NK-92 treated with Interleukin-12 subunit alpha and Interleukin-12 subunit beta, amount 100 ng/mL, for 24 hours (cell line): ENCODE data around the gene CYTH4.

ENCODE experiments used
- DNase-seq: peaks from one replicate; lab custom pipeline; 2025; lab: John Stamatoyannopoulos, UW

Gene CYTH4

DNA sequence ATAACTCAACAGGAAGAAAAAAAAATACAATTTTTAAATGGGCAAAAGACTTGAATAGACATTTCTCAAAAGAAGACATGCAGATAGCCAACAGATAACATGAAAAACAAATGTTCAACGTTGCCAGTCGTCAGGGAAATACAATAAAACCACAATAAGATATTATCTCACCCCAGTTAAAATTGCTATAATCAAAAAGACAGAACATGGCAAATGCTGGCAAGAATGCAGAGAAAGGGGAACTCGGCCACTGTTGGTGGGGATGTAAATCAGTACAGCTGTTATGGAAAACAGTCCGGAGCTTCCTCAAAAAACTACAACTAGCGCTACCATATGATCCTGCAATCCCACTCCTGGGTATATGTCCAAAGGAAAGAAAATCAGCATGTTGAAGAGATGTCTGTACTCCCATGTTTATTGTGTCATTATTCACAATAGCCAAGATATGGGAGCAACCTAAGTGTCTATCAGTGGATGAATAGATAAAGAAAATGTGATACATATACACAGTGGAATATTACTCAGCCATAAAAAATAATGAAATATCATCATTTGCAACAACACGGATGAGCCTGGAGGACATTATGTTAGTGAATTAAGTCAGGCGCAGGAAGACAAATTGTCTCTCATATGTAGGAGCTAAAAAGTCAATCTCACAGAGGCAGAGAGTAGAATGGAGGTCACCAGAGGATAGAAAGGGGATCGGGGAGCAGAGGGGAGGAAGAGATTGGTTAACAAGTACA is 12.2 kb upstream of the CYTH4 start:
- no peak for DNase-seq

DNA sequence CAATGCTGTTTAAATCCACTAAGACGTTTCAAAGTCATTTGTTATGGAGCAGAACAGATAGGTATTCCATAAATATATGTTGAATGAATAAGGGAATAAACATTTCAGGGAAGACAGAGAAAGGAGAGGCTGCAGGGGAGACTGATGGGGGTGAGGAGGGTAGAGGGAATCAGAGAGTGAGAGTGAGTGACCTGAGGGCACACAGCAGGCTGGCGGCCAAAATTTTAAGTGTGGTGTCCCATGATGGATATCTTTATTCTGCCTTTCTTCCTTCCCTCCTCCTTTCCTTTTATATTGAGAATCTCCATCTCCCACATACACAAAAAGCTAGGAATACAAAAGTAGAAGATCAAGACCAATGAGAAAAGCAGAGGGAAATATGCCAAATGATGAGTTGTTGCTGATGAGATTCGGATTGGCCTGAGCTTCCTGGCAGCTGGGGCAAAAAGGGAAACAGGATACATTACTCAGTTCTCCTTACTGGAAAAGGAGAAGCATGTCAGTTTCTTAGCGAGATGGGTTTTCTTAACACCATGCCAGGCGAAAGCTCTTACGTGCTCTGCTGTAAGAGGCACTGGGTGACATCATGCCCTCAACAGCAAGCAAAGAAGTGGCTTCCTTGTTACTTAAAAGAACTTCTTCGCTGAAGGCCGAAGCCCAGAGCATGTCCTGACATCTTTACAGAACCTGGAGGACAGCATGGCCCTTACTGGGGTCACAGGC is 11.2 kb upstream of the CYTH4 start:
- DNase-seq: no peak

DNA sequence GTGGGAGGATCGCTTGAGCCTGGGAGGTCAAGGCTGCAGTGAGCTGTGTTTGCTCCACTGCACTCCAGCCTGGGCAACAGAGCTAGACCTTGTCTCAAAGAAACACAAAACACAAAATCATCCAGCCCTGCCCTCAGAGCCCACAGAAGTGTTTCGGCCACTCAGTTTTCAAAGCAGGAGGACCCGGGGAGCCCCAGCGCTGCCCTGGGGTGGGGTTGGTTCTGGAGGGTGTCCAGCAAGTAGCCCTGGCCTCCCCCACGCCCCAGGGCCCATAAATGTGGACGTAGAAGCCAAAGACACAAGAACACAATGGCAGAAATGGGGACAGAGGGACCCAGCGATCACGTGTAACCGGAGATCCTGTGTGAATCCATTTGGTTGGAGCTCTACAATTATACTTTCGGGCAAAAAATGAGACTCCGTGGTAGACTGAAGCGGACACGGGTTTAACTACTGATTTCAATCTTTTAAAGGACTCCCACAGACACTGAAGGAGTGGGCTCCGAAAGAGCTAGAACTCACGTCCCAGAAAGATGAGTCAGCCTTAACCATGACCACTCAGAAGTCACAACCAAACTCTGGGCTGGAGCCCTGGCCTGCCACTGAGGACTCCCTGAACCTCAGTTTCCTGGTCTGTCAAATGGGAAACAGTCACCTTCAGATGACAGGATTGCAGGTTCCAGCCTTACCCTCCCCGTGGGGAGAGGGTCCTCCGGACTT is 9.0 kb upstream of the CYTH4 start:
- no peak for DNase-seq

DNA sequence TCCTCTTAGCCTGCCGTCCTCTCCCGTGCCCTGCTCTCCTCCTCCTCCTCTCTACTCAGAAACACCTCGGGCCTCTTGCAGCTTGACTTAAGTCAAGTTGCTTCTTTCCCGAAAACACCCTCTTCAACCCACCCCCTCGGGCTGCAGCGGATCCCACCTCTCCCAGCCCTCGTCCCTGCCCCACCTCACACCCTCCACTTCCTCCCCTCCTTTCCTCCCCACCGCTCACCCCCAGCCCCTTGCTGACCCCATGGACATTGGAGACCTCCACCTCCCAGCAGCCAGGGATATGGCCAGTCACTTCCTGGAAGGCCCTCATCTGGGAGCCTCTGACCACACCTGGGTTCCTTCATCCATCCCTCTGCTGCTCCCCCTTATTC is 8.5 kb upstream of the CYTH4 start:
- DNase-seq: no peak

DNA sequence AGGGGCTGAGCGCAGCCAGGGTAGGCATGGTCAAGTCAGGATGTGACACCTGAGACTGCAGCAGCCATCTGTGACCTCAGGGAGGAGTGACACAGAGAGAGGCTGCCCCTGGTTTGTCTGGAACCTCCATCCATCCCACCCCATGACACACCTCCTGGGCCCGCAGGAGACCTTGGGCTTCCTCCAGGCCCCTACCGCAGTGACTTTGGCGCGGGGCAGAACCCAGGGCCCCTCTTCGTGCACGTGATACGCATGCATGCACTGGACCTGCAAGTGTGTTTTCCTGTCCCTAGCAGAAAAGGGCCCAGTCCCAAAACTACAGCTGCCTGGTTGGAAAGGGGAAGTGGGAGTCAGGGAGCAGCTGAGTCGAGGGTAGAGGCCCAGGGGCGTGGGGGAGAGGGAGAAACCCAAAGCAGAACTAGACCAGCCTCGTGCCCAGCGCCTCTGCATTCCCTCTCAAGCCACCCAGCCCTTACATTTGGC is 7.9 kb upstream of the CYTH4 start:
- peak; percentile 18 for DNase-seq

DNA sequence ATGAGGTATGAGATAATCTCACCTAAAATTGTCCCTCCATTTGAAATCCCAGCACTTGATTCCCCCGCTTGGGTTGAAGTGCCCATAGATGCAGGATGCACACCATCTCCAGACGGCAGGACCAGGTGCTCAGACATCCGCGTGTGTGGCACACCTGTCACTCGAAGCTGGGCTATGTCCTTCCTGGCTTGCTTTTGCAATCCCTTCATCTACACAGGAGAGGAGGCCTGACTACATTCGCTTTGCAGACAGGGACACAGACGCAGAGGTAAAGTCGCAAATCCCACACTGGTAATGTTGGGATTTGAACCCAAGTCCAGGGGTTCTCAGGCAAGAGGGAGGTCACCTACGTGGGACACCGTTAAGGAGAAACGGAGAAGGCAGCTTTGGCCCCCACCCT is 7.2 kb upstream of the CYTH4 start:
- no peak for DNase-seq

DNA sequence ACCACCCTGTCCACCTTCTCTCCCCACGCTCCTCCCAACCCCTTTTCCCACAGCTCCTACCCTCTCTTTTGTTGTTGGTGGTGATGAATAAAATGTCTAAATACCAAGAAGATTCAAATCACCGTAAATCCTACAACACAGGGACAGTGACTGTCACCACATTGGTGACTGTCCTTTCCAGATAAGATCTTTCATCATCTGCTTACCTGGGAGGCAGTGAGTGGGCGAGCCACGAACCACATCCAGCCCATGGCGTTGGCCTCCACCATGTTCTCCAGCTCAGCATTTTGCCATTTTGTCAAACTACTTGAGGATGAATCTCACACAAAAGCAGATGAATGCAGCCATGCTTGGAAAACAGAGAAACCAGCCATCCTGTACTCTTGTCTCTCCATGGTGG is 6.7 kb upstream of the CYTH4 start:
- DNase-seq: no peak

DNA sequence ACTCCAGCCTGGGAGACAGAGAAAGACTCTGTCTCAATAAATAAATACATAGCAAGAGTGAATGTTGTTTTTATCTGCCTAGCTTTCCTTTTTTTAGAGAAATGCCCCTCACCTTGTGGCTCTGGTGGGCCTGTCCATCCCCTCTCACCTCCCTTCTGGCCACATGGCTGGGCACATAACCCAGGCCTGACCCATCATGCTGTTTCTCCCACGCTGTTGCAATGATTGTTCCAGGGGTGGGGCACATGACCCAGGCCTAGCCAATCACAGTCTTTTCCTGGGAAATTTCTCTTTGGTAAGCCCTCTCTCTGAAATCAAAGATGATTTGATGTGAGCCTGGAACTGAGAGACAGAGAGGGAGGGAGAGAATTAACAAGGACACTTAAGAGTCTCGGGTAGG is 5.5 kb upstream of the CYTH4 start:
- DNase-seq: no peak

DNA sequence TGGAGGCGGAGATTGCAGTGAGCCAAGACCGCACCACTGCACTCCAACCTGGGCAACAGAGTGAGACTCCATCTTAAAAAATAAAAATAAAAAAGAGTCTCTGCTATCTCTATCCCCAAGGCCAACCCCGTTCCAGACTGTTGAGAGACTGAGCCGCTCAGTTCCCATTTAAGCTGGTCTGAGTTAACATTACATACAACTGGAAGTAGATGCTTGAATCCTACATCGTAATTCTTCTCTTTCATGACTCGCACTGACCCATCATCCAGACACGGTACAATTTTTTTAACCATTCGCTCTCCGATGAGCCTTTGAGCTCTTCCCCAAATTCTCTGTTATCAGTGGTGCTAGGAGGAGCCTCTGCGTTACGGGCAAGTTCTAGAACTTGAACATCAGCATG is 4.9 kb upstream of the CYTH4 start:
- no peak for DNase-seq

DNA sequence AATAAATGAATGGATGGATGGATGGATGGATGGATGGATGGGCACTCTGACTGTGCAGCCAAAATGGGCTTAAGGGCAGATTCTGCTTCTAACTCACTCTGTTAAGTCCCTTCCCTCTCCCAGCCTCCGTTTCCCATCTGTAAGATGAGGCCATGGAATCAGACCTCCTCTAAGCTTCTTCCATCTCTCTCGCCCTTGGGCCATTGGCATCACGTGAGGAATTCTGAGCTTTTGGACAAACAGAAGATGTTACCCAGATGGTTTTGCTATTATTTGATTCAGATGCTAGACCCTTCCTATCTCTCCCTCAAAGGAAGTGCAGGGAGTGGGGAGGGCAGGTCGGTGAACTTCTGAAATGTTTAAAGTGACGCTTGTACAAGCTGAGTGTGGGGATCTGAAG is 4.0 kb upstream of the CYTH4 start:
- no peak for DNase-seq

DNA sequence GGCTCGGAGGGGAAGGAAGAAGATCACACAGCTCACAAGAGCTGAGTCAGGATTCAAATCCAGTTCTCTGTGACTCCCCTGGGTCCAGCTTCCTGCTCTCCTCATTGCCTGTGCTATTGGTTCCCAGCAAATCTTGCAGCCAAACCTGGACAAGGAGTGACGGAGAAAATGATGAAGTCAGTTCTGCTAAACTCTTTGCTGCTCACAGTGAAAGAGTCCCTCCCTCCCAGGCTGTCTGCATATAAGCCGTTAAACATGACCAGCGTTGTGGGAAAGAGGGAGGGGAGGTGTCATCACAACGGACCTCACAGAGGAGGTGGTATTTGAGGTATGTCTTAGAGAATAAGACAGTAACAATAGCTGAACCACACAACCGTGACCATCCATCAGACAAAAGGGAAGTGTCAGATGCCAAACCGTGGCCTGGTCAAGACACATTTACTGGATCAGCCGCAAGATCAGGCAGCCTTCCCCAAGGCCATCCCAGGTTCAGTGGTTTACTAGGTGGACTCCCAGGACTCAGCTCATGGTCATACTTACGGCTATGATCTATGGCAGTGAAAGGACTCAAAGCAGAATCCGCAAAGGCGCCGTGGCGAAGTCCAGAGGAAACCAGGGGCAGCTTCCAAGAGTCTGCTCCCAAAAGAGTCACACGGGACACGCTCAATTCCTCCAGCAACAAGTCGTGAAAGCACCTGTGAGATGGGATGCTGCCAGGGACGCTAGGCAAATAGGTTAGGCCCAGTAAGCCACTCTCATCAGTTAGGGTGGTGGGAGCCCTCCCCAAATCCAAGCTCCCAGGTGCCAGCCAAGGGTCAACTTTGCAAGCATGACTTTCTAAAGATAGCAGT is 2.8 kb upstream of the CYTH4 start:
- DNase-seq: no peak

DNA sequence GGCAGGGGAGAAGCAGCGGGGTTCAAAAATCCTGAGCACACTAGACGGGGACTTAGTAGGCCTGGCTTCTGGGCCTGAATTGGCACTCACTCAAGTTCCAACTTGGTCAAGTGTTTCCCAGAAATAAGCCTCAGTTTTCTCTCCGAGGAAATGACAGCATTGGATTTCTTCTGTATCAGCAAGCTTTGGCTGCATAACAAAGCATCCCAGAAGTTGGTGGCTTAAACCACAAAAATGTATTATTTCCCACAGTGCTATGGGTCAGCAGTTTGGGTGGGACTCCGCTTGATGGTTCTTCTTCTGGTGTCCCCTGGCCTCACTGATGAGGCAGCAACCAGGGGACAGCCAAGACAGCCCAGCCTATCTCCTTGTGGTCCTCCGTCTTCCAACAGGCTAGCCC is 1.6 kb upstream of the CYTH4 start:
- no peak for DNase-seq

DNA sequence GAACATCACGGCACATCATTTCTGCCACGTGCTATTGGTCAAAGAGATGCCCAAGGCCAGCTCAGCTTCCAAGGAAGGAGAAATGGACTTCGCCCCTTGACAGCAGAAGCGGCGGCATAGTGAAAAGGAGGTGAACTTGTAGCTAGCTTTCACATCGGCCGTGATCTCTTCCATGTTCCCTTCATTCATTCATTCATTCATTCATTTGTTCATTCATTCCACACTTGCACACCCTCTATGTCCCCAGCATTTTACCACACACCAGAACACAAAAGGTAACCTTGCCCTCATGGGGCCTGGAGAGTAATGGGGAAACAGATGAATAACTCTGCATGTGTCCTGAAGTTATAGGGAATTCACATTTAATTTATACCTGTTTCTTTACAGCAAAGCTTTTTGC is 1.1 kb upstream of the CYTH4 start:
- no peak for DNase-seq

DNA sequence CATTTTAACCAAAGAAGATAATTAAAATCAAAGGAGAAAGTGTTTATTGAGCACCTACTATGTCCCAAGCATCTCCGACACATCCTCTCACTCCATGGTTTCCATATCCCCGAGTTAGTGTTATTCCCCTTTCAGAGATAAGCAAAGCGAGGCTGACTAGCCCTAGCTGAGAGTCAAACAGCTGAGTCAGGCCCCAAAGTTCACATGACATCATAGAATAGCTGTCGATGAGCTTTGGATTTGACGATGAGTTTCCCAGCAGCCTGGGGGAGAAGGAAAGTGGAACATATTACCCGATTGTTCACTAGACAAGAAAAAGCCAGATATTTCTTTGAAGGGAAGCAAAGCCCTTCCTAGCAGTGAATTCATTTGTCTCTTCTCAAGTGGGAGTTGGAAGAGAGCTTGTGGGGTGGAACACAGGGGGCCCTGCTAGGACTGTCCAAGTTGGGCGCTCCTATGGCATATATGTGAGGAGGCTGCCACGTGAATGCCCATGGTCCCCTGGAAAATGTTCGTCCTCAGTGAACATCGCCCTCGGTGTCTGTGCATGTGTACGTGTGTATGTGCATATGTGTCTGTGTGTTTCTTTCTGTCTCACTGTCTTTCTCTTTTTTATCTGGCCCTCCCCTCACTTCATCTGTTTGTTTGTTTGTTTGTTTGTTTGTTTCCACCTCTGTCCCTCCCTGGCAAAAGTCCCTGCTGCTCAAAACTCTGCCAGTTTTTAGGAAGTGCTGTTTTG is 493 bp upstream of the CYTH4 start:
- no peak for DNase-seq

DNA sequence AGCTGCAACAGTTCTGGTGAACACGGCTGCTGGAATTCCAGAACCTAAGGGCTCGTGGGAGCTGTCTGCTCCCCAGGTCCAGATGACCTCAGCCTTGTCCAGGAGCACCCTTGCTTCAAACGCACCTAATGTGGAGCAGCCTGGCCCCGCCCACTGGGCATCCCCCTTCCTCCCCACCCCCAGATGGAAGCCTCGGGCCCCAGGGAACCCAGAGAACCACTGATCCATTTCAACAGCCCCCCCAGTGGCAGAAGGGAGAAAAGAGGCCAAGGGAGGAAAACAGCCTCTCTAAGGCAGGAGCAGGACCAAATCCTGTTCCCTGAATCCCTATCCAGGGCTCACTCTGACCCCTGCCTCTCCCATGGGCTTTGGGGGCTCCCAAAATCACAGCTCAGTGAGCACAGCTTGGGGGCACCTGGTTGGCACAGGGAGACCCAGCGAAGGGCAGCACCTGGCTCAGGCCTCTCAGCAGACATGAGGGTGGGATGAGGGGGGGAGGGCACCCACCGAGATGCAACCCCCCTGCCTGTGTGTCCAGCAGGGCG is 1.2 kb downstream of the CYTH4 start:
- DNase-seq: peak; percentile 69

DNA sequence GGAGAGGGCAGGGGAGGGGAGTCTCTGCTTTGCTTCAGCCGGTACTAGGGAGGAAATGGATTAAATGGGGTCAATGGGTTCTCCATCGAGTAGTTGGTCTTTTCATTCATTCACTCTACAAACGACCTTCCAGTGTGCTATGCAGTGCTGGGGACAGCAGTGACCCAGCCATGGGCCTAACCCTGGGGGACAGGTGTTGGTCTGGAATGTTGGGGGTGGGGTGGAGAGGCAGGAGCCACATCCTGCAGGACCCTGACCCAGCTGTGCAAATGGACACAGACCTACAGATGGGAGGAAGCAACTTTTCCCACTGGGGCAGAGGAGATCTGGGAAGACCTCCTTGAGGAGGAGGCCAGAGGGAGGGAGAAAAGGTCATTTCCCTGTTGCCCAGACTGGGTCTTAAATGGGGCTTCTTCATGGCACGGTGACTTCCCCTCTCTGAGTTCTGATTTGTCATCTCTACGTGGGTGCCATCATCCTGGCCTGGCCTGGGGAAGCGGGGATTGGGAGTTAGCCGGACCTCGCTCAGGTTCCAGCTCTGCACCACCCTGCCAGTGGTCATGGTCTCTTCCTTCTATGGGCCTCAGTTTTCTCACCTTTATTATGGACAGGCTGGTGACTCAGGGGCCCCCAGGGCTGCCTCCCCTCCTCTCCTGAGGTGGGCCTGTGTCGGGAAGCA is 2.0 kb downstream of the CYTH4 start:
- peak; percentile 43 for DNase-seq

DNA sequence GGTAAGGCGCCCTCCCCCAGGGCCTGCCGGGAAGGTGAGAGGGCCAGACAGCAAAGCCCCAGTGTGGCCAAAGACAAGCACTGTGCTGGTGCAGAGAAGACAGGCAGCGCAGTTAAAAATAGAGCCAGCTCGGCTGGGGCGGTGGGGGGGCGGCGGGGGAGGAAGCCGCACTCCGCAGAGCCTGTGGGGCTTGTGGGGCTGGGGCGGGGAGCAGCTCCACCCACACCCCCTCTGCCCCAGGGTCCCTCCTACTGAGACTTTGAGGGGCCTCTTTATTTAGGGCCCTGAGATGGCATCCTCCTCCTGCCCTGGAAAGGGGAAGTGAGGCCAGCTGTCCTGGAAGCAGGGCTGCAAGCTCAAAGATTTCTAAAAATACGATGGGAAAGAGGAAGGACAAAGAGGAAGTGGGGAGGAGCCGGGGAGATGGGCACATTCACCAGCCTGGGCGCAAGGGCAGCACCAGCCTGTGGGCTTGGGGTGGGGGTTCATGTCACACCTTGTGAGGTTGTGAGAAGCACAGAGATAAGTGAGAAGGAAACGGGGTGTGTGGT is 2.6 kb downstream of the CYTH4 start:
- peak; percentile 79 for DNase-seq

DNA sequence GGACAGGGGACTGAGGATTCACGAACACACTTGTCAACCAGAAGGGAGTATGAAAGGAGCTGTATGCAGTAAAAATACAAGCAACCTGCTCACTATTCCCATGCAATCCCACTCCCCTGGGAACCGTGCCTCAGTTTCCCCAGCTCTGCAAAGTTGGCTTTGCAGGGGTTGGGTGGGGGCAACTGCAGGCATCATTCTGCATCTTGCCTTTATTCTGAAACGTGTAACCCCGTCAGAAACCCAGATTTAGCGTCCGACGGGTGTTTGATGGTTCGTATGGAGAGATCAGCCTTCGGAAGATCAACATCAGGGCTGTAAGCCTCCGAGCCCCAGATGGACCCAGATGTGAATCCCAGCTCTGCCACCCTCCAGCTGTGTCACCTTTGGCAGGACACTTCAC is 3.6 kb downstream of the CYTH4 start:
- no peak for DNase-seq

DNA sequence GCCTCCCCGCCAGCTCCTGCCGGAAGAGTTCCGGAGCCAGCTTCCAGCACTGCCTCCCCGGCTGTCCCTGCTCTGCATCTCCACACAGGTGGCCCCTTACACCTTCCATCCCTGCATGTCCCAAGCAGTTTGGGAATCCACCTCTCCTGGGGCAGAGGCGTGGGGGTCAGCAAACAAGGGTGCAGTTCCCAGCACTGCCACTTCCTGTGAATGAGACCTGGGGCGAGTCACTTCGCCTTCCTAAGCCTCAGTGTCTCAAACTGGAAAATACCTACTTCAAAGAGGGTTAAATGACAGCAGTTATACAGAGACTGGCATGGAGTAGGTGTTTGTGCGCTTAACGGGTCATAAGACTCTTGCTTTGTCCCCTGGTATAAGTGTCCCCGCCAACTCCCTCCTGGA is 5.2 kb downstream of the CYTH4 start:
- no peak for DNase-seq

DNA sequence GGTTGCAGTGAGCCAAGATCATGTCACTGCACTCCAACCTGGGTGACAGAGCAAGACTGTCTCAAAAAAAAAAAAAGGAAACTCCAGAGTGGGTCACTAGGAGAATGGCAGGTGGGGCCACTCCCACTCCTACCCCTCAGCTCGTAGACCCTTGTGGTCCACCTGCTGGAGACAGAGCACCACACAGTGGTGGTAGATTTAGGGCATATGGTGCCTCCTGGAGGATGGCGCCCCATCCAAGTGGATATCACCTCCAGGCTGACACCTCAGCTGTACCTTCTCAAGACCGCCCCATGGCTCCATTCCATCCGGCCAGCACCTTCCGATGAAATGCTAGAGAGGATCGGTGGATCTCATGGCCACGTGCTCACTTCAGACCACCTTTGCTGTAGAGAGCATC is 6.2 kb downstream of the CYTH4 start:
- DNase-seq: no peak
